Fibroblast of villous mesenchyme (primary cell): ENCODE data around the gene AFAP1. TPM values are rescaled to one million over a fixed set of nuclear protein-coding genes. Genes with fewer than 3 reads are reported as not detected.

Experiments used
- DNase-seq: peaks from one replicate; pipeline ENCODE4 v3.0.0-alpha.2; 2010; ENCODE audit warnings: low read depth
- H3K4me3 ChIP-seq: 2 replicates; pipeline ENCODE4 v1.5.1; 2011; ENCODE audit warnings: low read depth, mild to moderate bottlenecking, low read length
- total RNA-seq: library from RNA; depleted of rRNA; stranded (reverse); fragments of >200 nt; gene quantifications from 2 replicates; pipeline ENCODE4 v1.2.3, GENCODE V29; 2012
- TF ChIP-seq, protein P1 (sequence below): IDR thresholded peaks from 2 replicates; pipeline ENCODE4 v1.5.1; 2012; ENCODE audit warnings: low read depth, mild to moderate bottlenecking, low read length; ENCODE audit not compliant: insufficient read depth

The AFAP1 gene
- total RNA-seq, 1 donor = 133 TPM

DNA sequence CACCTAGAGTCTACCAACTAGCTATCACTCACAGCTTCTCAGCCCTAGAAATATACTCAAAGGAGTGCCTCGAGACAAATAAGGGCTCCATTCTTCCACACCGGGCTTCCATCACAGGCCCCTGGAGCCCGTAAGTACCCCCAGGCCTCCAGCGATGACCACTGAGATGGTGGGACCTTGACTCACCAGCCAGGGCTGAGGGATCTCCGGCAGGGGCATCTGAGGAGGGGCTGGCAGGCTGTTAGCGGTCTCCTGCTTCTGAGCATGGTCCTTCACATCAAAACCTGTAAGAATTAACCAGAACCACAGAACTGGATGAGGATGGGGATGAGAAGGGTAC, 71.3 kb downstream of the AFAP1 start:
- TF ChIP-seq, protein P1, sequence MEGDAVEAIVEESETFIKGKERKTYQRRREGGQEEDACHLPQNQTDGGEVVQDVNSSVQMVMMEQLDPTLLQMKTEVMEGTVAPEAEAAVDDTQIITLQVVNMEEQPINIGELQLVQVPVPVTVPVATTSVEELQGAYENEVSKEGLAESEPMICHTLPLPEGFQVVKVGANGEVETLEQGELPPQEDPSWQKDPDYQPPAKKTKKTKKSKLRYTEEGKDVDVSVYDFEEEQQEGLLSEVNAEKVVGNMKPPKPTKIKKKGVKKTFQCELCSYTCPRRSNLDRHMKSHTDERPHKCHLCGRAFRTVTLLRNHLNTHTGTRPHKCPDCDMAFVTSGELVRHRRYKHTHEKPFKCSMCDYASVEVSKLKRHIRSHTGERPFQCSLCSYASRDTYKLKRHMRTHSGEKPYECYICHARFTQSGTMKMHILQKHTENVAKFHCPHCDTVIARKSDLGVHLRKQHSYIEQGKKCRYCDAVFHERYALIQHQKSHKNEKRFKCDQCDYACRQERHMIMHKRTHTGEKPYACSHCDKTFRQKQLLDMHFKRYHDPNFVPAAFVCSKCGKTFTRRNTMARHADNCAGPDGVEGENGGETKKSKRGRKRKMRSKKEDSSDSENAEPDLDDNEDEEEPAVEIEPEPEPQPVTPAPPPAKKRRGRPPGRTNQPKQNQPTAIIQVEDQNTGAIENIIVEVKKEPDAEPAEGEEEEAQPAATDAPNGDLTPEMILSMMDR = no peak
- no peak overlapping the region for H3K4me3 ChIP-seq
- no peak for DNase-seq

DNA sequence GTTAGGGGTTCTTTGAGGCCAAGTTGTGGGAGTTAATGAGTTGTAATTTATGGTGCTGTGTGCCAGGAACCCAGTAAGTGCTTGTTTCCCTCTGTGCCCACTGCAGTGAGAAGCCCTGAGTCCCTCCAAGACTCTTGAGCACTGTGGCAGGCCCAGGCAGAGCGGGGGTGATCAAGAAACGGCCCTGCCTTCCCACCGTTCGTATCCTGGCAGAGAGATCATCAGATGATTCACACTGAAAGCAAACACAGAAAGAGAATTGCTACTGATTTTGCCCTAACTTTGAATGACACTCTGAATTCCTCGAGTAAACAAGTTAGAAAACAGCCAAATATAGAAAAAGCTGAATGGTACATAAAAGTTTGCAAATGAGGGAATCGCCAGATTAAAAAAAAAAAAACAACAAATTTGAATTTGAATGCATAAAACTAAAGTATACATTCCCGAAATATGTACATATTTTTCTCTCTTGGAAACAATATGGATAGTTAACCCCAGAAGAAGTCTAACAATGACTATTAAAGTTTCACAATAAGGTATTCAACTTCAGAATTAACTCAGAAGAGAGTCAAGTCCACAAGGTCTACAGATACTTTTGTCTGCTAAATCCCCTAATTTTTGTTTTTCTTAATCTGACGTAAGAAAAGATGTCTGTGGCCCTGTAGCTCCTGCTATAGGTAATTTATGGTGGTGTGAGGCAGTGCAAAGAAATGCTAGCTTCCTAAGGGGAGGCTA, 71.8 kb downstream of the AFAP1 start:
- H3K4me3 ChIP-seq = no peak overlapping the region
- TF ChIP-seq, protein P1 = no peak
- no peak for DNase-seq

DNA sequence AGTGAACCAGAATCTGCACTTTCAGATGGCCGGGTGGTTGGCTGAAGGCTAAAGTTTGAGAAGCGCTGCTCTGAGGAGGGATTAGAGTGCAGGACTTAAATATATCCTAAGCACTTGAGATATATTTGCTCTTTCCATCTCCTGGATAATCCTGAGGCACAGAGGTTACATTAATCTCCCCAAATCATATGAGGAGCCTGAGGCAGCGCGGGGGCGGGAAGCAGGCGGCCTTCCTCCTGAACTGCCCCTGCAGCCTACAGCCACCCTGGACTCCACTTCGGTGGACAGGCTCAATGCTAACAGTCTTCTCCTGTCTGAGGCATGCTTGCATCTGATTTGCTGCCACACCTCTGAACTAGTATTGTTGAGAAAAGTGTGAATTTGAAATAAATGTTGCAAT, 72.5 kb downstream of the AFAP1 start:
- TF ChIP-seq, protein P1 = no peak
- no peak for DNase-seq
- H3K4me3 ChIP-seq = no peak overlapping the region

DNA sequence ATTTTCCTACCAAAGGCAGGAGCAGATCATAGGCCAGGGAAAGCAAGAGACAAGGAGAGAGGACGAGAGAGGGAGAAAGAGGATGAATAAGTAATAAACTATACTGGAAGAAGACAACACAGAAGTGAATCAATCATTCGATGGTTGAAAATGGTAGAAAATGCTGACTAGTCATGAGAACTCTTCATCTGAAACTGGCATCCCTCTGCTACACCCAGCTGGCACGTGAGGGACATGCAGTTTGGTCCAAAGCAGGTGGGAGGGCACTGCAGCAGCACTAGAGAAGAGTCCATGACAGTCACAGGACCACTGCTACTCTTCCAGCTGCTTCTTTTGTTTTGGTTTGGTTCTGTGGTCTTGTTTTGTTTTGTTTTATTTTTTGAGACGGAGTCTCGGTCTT, 74.1 kb downstream of the AFAP1 start:
- TF ChIP-seq, protein P1 = no peak
- H3K4me3 ChIP-seq = no peak overlapping the region
- no peak for DNase-seq

DNA sequence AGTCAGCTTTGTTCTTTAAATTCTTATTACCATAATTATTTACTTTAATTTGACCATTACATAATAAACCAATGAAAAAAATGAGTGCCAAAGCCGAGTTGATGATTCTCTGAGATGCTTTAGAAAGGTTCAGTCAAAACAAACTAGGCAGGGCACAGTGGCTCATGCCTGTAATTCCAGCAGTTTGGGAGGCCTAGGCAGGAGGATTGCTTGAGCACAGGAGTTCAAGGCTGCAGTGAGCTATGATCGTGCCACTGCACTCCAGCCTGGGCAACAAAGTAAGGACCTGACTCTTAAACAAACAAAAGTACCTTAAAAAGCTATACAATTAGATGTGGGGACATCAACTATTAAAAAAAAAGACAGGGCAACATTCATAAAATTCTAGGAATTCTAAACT, 75.0 kb downstream of the AFAP1 start:
- no peak for DNase-seq
- no peak overlapping the region for H3K4me3 ChIP-seq
- TF ChIP-seq, protein P1 = no peak

DNA sequence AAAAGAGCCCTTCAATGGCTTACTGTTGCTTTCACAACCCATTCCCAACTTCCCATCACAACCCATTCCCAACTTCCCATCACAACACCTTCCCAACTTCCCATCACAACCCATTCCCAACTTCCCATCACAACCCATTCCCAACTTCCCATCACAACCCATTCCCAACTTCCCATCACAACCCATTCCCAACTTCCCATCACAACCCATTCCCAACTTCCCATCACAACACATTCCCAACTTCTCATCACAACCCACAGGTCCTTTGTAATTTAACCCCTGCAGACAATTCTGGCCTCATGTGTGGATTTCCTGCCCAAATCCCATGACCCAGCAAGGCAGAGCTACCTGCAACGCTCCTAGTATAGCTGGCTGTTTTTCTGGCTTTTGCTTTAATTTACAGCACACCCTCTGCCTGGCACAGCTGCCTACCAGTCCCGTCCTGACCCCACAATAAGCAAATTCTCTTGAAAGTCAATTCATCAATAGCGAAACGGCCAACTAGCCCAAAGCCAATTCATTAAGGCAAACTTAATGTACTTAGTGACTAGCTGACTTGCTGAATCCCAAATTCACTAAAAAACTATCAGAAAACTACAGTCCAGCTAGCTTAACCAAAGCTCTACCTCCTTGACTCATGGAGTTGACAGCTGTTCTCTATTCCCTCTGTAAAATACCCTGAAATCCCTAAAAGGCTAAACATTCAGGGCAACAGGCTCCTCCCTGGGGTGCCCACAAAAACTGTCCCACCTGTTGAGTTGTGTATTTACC, 75.6 kb downstream of the AFAP1 start:
- TF ChIP-seq, protein P1 = no peak
- H3K4me3 ChIP-seq = no peak overlapping the region
- DNase-seq = no peak
